ENCODE data around the gene TAL1.

Gene TAL1

DNA sequence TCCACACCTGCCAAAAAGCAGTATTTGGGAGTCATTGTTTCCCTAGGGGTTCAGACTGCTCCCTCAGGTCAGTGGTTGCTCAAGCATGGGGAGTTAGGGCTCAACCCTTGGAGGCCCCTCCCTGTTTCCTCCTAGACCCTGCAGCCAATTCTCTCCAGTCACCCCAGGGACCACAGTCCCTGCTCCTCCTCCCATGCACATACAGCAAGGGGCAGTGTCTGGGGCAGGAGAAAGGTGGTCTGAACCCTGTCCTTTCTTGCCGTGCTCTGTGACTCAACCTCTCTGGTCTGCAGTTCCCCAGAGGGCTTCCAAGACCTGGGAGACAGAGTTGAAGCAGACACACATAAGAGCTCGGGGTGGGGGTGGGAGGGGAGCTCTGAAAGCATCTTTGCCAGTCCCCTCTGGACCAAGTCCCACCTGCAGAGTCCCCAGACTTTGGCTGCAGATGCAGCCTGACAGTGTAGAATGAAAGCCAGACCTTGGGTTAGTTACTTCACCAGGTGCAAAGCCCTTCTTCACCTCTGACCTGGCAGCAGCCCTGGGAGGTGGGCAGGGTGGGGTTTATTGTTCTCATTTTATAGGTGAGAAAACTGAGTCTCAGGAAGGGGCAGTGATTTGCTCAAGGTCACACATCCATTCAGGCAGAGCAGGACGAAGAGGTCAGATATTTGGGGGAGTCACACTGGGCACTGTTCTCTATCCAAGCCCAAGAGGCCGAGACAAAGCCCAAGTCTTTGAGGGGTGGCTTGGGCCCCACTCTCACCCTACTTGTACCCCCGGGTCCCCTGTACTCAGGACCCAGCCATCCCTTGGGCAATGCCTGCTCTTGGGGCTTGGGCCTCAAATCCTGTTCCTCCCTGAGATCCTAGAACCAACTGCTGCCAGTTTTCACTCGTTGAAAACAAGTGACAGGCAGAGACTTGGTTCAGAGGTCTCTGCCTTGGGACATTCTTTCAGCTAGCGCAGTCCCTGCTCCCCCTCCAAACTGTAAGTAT is 42.9 kb downstream of the TAL1 start:
- no peak for TF ChIP-seq GATA2 (IDR thresholded peaks at IDR 0.05; ENCODE audit: low read depth, low read length)
- TF ChIP-seq GATA3 (IDR thresholded peaks at IDR 0.05; ENCODE audit: low read depth, low read length), result no peak

DNA sequence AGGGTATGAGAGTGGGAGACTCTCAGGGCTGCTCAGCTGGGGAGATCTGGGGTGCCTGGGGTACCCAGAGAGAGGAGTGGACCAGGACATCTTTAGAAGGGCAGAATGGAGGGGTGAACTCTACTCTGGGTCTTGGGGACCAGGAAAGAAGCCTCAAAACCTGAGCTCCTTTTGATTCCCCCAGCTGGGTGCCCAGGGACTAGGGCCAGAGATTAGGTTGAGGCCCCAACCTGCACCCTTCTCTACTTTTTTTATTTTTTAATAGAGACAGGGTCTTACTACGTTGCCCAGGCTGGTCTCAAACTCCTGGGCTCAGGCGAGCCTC is 44.1 kb downstream of the TAL1 start:
- TF ChIP-seq GATA3 (IDR thresholded peaks at IDR 0.05; ENCODE audit: low read depth, low read length), result no peak
- TF ChIP-seq GATA2 (IDR thresholded peaks at IDR 0.05; ENCODE audit: low read depth, low read length), result no peak

DNA sequence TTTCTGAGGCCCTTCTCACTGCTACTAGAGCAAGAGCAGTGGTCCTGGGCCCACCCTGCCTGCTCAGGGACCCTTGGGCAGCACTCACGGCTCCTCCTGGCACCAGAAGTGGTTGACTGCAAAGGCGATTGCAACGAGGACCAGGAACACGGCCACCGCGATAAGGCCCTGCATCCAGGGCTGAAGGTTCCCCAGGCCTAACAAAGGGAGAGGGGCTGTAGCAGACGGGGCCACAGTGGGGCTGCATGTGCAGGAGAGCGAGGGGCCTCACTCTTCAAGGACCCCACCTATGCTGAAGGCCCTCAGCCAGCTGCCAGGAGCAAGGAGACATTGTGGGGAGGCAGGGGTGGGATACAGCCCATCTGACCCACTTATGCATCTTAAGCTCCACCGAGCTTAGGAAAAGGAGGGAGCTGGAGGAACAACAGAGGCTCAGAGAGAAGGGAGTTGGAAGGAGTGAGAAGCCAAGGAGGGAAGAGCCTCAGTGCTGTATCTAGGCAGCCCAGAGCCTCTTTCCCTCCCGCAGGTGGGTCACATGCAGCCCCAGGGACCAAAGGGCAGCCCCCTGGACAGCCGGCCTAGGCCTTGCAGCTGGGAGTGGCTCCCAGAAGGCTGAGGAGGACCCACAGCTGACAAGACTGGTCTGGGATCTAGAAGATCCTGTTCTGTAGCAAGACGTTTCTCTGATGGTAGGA is 44.6 kb downstream of the TAL1 start:
- TF ChIP-seq GATA2 (IDR thresholded peaks at IDR 0.05; ENCODE audit: low read depth, low read length), result no peak
- TF ChIP-seq GATA3 (IDR thresholded peaks at IDR 0.05; ENCODE audit: low read depth, low read length), result no peak

DNA sequence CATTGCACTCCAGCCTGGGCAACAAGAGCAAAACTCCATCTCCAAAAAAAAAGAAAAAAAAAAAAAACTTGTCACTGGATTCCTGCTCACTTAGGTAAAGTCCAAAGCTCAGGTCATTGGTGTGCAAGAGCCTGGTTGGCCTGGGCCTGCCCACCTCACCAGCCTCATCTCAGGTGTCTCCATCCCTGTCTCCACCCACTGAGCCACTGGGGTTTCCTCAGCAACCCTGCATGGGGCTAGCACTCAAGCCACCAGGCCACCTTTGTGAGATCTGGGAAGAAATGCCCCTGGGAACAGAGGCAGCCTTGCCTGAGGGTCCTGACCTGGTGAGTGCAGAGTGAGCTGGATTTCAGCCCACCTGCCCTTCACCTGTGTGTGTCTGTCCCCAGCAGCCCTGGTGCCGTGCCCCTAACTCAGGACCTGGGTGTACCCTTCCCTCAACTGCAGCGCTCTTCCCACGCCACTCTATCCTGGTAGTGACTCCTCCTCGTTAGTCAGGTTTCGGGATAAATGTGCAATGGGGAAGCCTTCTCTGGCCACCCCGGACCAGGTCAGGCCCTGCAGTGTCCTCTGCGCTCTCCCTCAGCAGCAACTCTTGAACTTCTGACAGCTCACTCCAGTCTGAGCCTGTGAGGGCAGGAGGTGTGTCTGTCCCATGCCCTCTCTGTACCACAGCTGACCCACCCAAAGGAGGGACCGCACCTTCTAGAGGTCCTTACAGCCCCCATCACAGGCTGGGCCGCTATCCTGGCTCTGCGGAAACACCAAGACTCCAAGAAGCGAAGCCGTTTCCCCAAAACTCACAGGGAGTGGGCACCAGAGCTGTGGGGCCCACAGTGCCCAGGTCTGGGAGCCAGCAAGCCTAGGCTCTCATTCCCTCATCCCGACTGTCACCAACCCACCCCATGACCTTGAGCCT is 45.5 kb downstream of the TAL1 start:
- no peak for TF ChIP-seq GATA2 (IDR thresholded peaks at IDR 0.05; ENCODE audit: low read depth, low read length)
- no peak for TF ChIP-seq GATA3 (IDR thresholded peaks at IDR 0.05; ENCODE audit: low read depth, low read length)

DNA sequence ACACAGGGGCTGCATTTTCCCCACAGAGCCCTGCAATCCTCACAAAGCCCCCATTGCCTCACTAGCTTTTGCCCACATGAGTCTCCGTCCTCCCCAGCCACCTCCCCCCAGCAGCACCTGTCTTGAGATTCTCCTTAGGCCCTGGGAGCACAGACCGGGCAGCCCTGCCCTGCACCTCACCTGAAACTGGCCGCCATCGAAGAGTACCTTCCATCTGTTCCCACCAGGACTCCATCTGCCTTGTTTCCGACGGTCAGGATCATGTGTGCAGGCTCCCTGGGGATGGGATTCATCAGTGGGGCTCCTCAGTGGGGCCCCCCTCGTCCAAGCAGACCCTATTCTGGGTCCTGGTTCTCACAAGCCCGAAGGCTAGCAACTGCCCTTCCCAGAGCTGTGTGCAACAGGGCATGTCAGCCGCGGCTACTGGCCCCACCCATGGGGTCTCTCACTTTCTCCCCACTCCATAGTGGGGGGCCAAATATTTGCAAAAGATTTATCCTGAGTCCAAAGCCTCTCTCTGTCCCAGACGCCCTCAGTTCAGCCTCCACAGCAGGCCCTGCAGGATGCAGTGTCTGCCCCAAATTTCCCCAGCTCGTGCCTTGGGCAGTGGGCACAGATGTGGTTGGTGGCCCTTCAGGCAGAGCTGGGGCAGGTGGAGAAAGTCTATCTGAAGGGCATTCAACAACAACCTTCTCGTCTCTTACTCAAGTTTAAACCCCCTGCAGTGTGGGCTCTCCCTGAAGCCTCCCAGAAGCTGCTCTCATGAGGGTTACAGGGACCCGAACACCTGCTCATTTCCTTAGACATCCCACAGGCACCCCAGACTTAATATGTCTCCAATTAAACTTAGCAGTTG is 47.0 kb downstream of the TAL1 start:
- TF ChIP-seq GATA2 (IDR thresholded peaks at IDR 0.05; ENCODE audit: low read depth, low read length), result no peak
- TF ChIP-seq GATA3 (IDR thresholded peaks at IDR 0.05; ENCODE audit: low read depth, low read length), result no peak

DNA sequence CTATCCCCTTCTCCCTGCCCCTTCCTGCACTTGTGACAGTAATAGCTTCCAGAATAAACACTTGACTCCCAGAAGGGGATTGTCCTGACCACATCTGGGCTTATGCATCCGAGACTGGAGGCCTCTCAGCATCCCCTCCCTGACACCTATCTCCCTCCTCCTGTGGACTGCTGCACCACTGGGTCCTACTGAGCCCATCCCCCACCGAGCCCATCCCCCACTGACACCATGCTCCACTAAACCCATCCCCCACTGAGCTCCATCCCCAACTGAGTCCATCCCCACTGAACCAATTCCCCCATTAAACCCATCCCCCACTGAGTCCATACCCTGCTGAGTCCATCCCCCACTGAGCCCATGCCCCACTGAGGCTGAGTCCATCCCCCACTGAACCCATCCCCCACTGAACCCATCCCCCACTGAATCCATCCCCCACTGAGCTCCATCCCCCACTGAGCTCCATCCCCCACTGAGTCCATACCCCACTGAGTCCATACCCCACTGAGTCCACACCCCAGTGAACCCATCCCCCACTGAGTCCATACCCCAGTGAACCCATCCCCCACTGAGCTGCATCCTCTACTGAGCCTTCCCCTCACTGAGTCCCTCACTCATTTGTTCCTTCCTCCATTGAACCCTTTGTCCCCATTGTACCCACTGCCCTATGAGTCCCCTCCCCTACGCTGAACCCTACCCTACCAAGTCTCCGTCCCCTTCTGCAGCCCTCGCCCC is 47.8 kb downstream of the TAL1 start:
- no peak for TF ChIP-seq GATA3 (IDR thresholded peaks at IDR 0.05; ENCODE audit: low read depth, low read length)
- no peak for TF ChIP-seq GATA2 (IDR thresholded peaks at IDR 0.05; ENCODE audit: low read depth, low read length)

DNA sequence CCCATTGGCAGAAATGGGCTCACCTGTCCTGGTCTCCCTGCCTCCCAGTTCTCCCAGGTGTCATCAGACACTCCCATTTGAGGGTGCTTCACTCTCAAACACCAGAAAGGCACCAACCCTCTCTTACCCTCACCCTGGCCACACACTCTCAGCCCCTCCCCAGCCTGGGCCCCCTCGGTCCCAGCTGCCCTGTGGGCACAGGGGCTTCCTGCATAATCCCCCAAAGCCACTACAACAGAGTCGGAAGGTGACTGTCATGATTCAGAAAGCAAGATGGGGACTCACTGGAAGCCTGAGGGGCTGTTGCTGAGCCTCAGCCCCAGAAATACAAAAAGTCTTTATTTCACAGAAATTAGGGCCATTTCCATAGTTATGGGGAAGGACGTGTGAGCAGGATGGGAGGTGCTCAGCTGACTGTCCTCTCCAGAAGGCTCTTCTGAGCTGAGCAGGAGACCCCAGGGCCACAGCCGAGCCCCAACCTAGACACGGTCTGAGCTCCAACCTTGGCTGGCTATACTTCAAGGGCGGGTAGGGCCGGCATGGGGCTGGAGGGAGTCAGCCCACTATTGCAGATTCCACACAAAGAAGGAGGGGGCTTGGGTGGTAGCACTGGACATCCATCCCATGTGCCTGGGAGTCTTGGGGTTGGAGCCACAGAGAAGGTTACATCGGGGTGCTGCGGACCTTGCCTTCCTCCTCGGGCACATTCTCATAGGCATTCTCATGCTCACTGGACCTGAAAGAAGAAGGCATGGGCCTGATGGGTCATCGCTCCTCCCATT is 48.5 kb downstream of the TAL1 start:
- TF ChIP-seq GATA2 (IDR thresholded peaks at IDR 0.05; ENCODE audit: low read depth, low read length), result no peak
- no peak for TF ChIP-seq GATA3 (IDR thresholded peaks at IDR 0.05; ENCODE audit: low read depth, low read length)

DNA sequence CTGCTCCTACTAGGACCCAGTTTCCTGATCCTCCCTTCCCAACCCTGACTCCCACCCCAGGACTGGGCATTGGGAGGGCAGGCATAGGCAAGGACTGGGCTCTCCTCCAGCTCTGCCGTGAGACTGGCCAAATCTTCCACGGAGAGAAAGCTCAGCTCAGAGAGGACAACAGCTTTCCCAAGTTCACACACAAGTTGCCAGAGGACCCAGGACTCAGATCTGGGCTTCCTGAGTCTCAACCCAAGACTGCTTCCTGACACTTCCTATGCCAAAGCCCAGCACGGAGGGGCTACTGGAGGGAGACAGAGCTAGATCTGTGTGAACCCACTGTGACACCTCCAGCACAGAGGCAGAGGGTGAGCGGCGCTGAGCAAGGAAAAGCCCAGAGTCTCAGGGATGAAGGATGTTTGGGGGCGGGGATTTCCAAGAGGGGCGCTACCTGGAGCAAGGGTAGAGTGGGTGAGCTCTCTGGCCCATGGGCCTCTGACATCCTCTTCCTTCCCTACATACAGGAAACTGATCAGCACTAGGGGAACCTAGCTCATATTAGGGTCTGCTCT is 49.3 kb downstream of the TAL1 start:
- TF ChIP-seq GATA2 (IDR thresholded peaks at IDR 0.05; ENCODE audit: low read depth, low read length) (no peak), GATA3 (IDR thresholded peaks at IDR 0.05; ENCODE audit: low read depth, low read length) (no peak)

DNA sequence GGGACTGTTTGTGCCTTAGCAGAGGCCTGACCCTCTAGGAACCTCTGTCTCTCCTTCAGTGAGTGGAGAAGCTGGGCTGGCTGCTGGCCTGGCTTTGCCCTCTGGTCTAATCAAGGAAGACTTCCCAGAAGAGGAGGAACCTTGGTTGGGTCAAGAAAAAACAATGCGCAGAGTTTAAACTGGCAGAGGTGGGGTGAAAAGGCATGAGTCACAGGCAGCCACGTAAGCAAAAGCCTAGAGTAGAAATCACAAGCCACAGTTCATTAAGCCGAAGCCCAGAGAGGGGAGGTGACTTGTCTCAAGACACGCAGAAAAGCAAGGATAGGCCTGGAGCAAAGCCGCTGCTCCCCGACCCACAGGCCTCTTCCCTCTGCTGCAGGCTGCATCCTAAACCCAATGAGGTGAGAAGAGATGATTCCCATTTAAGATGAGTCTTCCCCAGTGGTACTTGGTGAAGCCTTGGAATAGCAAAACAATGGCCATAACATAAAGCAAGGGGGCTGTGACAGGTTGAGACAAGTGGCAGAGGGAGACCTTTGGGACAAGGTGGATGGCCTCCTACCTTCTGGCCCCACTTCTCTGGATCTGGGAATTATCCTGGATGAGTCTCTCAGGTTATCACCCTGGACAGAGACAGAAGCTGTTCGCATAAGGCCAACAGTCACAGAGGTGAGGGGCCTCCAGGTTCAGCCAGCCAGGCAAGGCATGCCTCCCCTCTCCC is 49.9 kb downstream of the TAL1 start:
- TF ChIP-seq GATA2 (IDR thresholded peaks at IDR 0.05; ENCODE audit: low read depth, low read length) (no peak), GATA3 (IDR thresholded peaks at IDR 0.05; ENCODE audit: low read depth, low read length) (no peak)

DNA sequence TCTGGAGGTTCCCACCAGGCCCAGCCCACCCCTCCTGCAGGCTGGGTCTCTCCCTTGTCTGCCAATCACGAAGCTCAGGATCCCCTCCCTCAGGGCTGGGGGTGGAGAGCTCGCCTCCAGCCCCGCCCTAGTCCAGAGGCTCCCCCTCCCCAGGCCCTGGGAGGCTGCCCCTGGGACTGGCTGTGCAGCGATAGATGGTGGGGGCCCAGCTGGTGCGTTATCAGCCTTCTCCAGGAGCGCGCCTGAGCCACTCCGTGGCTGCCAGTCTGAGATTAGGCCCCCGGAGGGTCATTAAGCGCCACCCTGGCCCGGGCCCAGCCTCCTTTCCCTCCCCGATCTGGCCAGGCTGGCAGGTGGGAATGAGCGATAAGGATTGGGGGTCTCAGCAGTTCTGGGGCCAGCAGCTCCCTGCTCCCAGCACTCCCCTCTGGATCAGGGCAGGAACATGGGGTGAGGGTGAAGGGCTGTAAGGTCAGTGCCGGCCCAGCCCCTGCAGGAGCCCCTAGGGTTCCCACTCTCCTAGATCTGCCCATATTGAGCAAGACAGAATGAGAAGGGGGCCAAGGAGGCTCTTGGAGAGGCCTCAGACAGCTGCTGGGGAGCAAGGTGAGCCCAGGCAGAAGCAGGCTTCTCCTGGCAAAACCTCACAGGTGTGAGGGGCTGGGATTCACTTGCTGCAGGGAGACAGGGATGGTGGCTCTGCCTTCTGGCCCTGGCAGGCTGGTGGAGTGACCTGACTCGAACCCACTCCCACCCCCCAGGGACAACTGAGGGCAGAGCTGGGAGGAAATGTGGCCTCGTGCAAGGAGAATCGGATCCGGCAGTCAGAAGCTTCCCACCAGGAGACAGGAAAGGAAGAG is 50.7 kb downstream of the TAL1 start:
- TF ChIP-seq GATA3 (IDR thresholded peaks at IDR 0.05; ENCODE audit: low read depth, low read length) (no peak), GATA2 (IDR thresholded peaks at IDR 0.05; ENCODE audit: low read depth, low read length) (no peak)

All from SH-SY5Y (cell line).